Right forelimb (tissue), 1 donor: ENCODE measurements around the gene CBX8.
A peak's percentile ranks its signal among the peaks of the same experiment; 100 is the strongest.

Source experiments
- DNase-seq: peaks from one replicate; pipeline ENCODE4 v3.0.0-alpha.2; 2018

The CBX8 gene

DNA sequence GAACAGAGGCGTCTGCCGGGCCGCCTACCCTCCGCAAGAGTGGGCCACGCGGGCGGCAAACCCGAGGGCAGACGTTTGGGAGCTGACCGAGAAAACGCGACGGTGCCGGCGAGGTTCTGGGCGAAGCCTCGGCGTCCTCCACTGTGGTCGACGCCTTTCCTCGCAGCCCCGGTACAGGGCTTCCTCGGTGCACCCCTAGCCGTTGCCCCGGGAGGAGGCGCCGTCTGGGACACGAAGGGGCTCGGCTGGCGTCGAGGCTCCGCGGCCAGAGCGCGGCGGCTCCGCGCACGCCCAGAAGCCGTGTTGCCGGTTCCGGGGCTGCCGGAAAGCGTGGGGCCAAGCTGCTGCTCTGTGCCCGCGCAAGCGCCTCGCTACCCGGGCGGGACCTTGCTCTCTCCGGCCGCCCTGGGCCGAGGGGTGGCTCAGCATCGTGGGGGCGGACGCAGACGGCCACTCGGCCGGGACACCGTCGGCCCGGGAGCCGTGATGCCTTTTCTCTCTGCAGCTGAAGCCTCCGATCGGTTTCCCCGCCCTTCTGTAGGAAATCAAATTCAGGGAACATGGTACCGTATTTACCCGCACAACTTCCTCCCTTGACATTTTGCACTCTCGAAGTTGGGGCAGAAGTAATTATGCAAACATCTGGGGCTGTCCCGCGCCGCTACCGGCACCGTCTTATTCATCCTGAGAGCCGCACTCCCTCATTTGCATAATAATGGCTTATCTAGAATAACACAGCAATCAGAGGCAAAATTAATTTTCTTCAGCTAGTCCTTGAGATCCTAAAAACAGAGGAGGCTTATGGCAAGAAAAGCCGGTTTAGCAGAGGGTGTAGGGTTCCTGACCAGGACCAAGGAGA lies 7.3 kb upstream of the CBX8 start:
- DNase-seq, result no peak

DNA sequence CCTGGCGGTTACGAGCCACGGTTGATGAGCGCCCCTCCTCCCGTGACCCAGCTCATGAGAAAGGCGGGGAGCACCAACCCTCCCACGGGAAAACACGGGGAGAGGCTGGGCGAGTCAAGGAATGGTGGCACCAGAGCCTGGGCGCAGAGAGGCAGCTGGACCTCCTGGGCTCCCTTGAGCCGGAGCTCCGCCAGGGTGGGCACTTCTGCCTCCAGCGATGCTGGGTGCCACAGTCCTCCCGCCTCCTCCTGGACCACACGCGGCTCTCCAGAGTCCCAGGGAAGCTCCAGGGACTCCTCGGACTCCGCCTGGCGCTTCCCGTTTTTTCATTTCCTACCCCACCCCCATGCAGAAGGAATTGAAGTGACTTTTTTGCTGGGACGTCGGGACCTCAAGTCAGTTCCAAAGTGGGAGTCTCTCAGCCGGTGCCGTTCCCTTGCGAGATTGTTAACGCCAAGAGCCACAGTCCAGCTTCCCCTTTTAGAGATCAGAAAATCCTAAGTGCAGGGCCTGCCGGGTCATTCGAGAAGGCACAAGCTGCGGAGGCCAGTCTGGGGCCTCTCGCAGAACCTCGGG lies 6.6 kb upstream of the CBX8 start:
- no peak for DNase-seq

DNA sequence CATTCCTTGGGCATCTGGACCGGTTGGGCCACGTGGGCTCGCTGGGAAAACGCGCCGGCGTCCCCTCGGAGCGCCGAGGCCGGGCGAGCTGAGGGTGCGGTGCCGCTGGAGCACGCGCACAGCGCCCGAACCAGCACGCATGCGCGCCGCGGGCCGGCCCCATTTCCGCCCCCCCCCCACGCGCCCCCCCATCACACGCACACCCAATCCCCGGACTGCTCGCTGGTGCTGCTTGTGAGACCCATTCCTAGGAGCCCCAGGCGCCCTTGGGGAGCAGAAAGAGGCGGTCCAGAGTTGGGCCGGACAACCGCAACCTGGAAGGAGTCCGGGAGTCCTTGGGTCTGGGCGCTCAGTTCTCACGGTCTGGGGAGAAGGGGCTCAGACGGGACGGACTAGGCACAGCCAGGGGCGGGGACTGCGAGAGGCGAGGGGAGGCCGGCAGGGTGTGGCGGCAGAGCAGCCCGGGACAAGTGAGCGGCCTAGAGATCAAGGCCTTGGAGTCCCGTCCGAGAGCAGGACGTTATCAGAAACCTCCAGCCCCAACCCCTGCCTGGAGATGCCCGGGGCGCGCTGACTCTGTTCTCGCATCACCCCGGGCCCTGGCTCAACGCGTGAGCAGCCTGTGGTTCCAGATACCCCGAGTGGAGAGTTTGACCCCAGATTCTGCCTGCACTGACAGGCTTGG lies 6.0 kb upstream of the CBX8 start:
- DNase-seq, result no peak

DNA sequence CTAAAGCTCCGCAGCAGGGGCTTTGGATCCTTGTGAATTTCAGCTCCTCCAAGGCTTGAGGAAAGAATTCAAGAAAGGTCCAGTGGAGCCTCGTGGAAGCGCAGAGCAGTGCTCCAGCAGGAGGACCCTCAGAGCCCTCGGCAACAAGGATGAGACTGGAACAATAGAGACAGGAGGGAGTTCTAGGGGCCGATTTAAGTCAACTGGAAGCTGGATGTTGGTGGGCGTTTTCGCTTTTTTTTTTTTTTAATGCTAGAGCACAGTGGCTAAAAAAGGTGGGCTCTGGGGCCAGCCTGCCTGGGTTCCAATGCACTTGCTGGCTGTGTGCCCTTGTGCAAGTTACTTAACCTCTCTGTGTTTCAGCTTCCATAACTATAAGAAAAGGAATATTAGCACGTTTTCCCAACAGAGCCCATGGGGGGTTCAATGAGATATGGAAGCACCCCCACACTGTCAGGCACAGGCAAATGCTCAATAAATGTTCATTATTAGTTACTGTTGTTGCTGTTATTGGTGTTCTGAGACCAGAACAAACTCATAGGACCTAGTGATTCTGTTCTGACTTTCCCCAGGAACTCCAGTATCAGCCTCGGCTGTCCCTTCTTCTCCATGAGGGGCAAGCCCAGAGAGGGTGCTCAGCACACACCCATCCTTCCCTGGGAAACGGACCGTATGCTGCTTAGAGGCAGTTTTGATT lies 5.3 kb upstream of the CBX8 start:
- no peak for DNase-seq

DNA sequence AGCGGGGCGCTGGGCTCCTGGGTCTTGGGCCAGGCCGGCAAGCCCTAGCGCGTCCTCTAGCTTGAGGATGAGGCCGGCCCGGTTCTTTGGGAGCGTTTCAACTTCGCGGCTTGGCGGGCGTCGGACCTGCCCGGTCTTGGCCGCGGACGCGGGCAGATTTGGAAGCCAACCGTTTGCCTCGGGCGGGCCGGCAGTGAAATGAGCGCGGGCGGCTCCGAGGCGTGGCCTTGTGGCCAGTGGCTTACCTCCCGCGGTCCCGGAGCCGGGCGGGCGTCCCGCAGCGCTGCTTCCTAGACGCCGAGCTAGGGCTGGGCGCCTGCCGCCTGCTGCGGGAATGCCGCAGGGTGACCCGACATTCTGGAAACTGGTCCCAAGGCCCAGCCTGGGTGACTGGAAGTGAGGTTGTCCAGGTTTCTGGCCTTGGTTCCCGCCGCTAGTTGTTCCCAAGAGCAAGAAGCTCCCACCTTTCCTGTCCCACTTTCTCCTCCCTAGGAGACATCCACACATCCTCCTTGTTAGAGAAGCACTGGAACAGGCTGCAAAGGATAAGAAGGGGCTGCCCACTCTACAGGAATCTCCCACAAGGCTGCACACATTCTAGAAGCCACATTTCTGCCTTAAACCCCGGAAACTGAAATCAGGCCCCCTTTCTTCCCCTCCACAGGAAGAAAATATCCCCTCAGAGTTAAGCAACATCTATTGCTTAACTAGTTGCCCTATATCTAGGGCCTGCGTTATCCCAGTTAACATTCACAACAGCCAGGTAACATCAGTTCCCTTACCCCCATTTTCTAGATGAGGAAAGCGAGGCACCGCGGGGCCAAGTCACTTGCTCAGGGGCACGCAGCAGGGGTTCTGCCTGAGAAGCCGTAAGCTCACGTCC lies 4.5 kb upstream of the CBX8 start:
- no peak for DNase-seq

DNA sequence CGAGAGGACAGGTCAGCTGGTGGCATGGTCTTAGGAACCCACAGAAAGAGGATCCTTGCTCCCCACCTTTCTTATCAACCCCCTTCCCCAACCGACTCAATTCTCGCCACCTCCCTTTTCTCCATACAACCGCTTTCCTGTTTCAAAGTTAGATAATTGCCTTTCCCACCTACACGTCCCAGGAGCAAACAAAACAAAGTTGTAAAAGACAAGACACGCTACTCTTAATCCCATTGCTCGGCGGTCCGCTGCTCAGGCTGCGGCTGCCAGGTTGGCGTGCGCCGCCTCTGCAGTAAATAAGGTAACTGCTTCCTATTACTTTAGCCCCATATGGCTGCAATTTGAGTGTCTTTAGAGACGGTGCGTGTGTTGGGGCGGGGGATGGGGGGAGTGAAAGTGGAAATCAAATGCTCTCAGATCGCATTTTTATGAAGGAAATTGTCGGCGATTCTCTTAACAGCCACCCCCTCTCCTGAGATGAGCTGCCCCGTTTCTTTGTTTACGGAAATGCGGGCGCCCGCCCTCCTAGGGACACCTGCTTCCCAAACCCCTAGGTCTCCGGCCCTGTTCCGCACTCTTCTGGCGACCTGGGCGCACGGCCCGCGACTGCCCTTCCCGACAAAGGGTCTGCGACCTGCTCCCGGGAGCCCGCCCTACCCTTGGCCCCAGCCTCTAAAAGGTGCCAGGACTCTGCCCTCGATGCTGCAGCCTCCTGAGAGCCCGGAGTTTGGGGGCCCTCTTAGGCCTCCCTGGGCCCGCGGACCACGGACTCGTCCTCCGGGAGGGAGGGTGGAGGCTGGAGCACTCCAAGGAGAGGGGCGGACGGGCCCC lies 3.7 kb upstream of the CBX8 start:
- no peak for DNase-seq

DNA sequence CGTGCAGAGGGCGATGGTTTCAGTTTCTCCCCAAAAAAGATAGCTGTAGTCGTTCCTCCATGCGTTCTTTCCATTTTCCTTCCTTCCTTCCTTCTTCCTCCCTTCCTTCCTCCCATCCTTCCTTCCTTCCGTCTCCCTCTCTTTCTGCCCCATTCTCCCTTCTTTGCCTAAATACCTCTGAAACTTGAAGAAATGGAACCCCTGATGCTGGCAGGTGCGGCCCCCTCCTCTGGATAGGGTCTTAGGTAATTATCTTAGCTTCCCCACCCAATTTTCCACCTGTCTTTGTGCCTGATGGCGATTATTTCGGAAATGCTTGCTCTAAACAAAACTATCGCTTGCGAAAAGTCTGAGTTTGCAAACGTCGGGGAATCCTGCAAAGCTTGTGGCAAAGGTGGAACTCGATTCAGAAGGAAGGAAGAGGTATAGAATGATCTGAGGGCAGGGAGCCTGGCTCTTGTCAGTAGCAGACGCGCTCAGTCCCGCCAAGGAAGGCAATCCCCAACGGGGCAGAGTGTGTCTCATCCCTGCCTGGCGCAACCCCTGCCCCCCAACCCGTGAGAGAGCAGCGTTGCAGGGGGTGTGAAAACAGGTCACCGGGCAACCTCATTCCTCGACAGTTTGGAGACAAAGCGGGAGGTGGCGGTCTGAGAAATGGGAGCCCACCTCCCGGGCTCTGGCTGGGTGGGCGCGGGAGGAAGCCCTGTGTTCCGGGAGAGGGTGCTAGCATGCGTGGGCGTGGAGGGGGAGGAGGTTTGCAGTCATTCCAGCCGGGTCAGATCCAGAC lies 2.9 kb upstream of the CBX8 start:
- no peak for DNase-seq

DNA sequence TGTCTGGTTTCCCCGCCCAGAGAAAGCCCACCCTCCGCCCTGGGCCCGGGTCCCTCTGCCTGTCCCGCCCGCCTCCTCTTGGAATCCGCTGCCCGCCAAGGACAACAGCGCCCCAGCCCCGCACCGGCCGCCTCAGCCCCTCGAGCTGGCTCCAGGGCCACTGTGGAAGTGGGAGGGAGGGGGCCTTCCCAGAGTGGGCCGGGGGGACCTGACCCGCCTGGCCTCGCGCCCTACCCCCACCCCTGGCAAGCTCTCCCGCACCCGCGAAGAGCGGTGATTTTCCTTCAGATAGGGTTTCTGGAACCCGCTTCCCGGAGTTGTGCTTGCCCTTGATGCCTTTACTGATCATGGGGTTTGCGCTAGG lies 2.3 kb upstream of the CBX8 start:
- no peak for DNase-seq

DNA sequence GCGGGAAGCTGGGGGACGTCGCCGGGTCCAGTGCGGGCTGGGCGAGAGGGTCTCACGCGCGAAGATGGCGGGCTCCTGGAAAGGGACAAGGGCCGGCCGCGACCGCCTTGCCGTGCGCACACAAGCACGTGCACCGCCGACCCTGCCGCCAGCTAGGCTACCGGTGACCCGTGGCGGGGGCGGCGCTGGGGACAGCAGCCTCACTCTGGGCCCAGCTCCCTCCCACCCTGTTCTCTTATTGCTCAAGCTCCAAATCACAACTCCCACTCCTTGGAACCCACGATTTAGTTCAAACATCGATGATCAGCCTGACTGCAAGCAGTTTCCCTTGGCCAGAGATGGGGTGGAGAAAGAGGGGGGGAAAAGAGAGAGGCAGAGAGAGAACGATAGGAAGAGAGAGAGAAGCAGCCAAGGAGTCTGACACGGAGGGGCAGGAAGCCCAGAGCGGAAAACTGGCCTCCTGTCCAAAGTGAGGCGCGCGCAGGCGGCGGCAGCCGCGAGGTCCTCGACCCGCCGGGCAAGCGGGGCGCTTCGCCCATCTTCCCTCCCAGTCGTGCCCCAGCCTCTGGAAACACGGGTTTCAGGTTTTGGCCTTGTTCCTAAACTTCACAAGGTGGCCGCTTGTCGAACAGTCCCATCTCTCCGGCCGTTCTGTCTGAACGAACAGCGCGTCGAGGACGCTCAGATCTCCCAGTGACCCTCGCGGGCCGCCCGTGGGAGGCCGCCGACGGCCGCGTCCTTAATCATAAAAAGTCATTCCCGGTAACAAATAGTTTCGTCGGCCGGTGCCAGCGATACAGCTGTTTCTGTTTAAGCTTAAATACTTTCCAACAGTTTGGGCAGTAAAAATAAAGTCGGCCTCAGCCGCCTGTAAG lies 1.7 kb upstream of the CBX8 start:
- peak; percentile 80 for DNase-seq

DNA sequence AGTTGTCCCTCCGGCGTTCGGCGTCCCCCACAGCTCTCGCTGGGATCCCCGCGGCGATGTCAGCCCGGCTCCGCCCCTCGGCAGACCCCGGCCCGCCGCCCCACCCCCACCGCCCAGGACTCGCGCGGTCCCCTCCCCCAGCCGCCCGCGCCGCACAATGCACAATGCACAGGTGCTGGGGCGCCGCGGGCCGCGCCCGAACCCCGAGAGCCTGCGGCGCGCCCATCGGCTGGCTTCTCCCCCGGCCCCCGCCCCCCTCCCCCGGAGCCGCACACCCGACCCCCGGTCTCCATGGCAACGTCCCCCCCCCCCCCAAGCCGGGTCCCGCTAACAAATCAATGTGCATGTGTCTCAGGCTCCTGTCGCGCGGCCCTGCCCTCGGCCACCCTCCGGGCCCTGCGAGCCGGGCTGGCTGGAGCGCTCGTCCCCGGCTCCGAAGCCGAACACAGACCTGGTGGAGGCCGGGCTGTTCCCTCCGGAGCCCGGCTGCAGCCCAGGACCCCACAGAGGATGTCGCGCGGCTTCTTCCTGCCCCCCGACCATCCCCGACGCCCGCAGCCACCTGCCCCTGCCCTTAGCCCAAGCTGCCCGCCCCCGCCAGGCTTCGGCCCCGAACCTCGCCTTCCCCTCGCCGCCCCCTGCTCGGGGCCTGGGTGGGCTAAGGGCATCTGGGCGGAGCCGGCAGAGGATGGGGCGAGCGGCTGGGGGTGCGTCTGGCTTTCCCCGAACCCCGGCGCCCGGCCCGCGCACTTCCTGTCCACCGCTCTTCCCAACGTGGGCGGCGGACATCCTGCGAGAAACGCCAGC lies 818 bp upstream of the CBX8 start:
- no peak for DNase-seq

DNA sequence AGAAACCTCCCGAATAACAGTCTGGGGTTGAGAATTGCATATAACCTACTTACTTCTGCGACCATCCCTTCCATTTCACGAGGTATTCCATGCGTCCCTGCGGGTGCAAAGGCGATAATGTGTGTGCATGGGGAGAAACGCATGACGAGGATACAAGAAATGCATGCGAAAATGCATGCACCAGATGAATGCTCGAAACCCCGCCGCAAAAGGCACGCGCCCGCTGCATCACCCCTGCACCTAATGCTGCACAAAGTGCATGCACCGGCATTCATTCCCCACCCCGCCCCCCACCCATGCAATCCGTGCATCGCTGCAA lies 474 bp downstream of the CBX8 start:
- no peak for DNase-seq

DNA sequence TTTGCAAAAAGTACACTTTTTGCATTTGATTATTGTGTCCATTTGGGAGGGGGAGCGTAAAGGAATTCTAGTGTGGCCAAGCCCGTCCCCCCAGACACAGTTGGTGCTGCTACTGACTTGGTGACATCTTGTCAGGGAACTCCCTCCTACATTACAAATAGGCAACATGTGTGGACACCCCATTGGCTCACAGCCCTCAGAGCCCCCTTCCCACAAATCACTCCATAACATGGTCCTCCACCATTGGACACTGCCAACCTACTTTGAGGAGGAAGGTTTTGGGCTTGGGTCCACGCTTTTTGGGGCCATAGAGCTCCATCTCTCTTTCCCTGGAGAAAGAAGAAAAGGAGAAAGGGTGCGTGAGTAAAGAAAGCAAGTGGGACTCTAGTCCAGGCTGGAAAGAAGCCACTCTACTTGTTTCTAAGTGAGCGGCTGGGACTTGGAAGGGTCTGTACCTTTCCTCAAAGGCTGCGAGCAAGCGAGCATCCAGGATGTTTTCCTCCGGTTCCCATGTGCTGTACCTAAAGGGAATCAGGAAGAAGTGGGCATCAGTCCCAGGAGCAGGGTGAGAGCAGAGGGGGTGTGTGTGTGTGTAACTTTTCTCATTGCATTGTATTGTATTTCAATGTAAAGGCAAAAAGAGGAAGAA lies 958 bp downstream of the CBX8 start:
- no peak for DNase-seq

DNA sequence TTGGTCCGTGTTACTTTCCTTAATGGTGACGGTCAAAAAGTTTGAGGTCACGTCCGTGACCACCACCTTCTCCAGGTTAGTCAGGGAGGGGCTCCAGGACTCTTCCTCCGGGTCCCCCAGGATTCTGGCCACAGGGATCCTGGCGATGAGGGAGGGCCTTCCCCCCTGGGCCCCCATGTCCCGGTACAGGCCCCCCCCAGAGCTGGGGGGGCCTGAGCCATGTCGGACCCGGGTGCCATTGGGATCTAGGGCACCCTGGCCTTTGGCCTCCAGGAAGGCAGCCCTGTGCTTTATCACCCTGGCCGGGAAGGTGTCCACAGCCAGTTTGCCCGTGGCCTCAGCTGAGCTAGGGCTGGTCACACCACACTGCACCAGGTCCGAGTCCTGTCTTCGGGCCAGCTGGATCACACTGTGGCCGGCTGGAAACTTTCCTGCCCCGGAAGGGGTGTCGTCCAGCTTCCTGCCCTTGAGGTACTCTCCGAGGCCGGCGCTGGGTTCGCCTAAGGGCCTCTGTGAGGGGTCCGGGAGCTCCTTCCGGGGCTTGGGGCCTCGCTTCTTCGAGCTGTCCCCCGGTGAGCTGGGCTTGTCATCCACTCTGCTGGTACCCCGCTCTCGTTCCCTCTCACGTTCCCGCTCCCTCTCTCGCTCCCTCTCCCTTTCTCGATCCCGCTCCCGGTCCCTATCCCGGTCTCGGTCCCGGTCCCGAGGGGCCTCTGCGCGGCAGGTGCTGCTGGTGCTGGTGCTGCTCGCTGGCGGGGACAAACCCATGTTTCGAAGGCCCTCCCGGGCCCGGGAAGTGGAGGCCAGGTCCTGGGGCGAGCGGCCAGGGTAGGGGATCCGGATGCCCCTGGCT lies 2.0 kb downstream of the CBX8 start:
- DNase-seq, result no peak

DNA sequence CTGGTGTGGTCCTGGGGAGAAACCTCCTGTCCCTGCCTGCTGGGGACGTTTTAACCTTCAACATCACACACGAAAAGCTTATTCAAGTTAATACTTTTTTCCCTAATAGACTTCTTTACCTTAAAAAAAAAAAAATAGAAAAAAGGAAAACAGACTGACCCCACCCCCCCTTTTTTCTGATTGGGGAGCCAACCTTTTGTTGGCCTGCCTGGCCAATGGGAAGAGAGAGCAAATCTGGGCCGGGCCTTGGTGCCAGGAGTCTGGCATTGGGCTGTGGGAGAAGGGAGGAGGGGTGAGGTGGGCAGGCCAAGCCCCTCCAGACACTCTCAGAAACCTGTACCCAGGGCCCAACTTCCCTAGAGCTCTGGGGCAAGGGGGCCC lies 3.0 kb downstream of the CBX8 start:
- no peak for DNase-seq

DNA sequence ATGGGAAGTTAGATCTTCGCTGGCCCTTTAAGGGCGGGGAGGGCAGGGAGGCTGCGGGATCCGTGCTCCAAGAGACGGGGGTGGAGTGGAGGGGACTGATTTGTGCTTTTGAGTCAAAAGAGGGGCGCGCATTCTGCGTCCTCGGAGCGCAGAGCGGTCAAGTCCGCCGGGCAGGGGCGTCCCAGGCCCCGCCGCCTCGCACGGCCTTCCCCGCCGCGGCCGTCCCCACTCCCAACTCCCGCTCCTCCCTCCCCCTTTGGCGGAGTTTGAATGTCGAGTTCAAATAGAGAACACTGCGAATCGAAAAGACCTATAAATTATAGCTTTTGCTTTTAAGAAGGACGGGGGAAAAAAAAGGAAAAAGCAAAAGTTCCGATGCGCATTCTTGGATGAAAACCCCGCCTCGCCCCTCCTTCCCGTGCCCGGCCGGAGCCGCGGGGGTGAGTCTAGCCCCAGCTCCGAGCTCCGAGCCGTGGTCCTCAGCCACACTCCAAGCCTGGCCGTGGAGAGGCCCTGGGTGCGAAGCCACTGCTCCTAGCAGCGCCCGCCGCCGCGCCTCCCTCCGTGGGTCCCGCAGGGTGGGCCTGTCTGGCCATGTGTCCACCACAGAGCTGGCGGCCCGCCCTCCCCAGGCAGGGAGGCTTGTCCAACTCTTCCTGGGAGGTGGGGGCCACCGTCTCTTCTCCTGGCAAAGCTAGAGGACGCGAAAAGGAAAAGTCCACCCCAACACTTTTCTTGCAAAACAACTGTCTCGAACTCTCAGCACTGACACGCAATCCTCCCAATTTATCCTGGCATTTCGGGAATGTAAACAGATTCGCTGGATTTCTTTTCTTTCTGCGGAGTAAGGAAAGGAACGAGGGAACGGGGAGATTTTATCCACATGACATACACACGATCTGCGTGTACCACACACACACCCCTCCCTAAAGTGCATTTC lies 3.6 kb downstream of the CBX8 start:
- no peak for DNase-seq

DNA sequence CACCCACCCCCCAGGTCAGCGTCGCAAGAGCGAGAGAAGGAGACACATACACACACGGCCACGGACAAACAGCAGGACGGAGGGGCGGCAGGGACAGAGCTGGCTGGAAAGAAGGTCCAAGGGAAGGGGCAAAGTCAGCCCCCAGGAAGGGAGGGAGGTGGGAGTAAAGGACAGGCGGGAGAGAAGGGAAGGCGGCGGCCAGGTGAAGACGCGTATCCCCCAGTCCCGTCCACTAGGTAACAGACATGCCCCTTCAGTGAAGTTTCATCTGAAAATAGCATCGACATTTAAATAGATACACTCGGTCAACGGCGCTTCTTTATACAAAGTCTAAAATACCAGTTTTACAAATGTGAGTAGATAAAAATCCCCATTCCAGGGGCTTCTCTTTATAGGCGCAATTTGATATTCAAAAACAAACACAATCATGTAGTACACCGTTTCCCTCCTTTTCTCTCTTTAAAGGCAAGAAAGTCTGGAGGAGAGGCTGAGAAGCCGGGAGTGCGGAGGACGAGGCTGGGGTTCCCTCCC lies 4.5 kb downstream of the CBX8 start:
- DNase-seq, result no peak
